Natural killer cell (primary cell): ENCODE data around the gene SOX4. TPM values are rescaled to one million over a fixed set of nuclear protein-coding genes. Genes with fewer than 3 reads are reported as not detected.

Source experiments
- ATAC-seq, 3 donors: fragments of 150-1000 bp in 2 of 3; fragments of 200-7000 bp in 1 of 3; cut with Tn5 transposase; 1 replicate in 1 of 3; 2 replicates in 2 of 3; pipeline ENCODE4 v1.10.0; 2021; ENCODE audit warnings: mild to moderate bottlenecking in 2 of 3, moderate library complexity in 2 of 3
- DNase-seq, 2 donors: peaks; one replicate each; pipeline versions ENCODE4 v3.0.0 to v3.0.0-alpha.2; 2013 to 2021; ENCODE audit warnings: mixed read lengths in 1 of 2
- H3K27ac ChIP-seq: one replicate; pipeline ENCODE4 v1.5.1; 2013; ENCODE audit warnings: mild to moderate bottlenecking, low read length
- H3K27me3 ChIP-seq: one replicate; pipeline ENCODE4 v1.6.1; 2013; ENCODE audit warnings: low read length; ENCODE audit not compliant: control insufficient read depth, insufficient read depth
- H3K36me3 ChIP-seq: one replicate; pipeline ENCODE4 v1.6.1; 2013; ENCODE audit warnings: low read length; ENCODE audit not compliant: control insufficient read depth, insufficient read depth
- H3K4me1 ChIP-seq: one replicate; pipeline ENCODE4 v1.6.1; 2013; ENCODE audit warnings: low read length; ENCODE audit not compliant: control insufficient read depth, insufficient read depth
- H3K4me3 ChIP-seq: one replicate; pipeline ENCODE4 v1.5.1; 2013; ENCODE audit warnings: low read length
- H3K9me3 ChIP-seq: one replicate; pipeline ENCODE4 v1.6.1; 2013; ENCODE audit warnings: low read length; ENCODE audit not compliant: control insufficient read depth, insufficient read depth
- H3K27ac Mint-ChIP-seq, 2 donors: one replicate each; pipeline ENCODE4 v1.8.0; 2022; ENCODE audit warnings: mild to moderate bottlenecking in 2 of 2, mixed read lengths in 2 of 2, moderate library complexity in 1 of 2
- H3K27me3 Mint-ChIP-seq, 2 donors: one replicate each; pipeline ENCODE4 v1.8.0; 2022; ENCODE audit warnings: low read depth in 2 of 2, mixed read lengths in 2 of 2
- H3K36me3 Mint-ChIP-seq: one replicate; pipeline ENCODE4 v1.8.0; 2022; ENCODE audit warnings: mixed read lengths
- H3K4me1 Mint-ChIP-seq, 2 donors: one replicate each; pipeline ENCODE4 v1.8.0; 2022; ENCODE audit warnings: mixed read lengths in 2 of 2
- H3K4me3 Mint-ChIP-seq: one replicate; pipeline ENCODE4 v1.8.0; 2022; ENCODE audit warnings: mild to moderate bottlenecking, moderate library complexity, mixed read lengths
- H3K9me3 Mint-ChIP-seq, 2 donors: one replicate each; pipeline ENCODE4 v1.8.0; 2022; ENCODE audit warnings: mixed read lengths in 2 of 2
- CTCF ChIP-seq: fragments of 200-600 bp; IDR thresholded peaks from one replicate; pipeline ENCODE4 v1.8.0; 2022; ENCODE audit warnings: antibody characterized with exemption
- WGBS: methylation state at CpG from one replicate; pipeline ENCODE4 v1.1.7; 2013; ENCODE audit warnings: missing lambda C conversion rate; ENCODE audit not compliant: insufficient coverage; 5-methylcytosine and 5-hydroxymethylcytosine counted together
- intact Hi-C: fragments of 100-400 bp; cut with micrococcal nuclease; formaldehyde crosslinking; loops from one replicate; pipeline ENCODE4 v1.14.2; 2022
- total RNA-seq, 4 donors: library from RNA; stranded (reverse); fragments of 120-200 nt in 1 of 4; gene quantifications; one replicate each; pipeline versions ENCODE4 v1.2.3 to v1.2.4, GENCODE V29; 2013 to 2022

The SOX4 gene
- total RNA-seq, 3 donors from 2014 or later (not counting 1 experiment from before 2014, with no cell fraction given), result 4.4 to 7.6 (median 6.4) TPM

DNA sequence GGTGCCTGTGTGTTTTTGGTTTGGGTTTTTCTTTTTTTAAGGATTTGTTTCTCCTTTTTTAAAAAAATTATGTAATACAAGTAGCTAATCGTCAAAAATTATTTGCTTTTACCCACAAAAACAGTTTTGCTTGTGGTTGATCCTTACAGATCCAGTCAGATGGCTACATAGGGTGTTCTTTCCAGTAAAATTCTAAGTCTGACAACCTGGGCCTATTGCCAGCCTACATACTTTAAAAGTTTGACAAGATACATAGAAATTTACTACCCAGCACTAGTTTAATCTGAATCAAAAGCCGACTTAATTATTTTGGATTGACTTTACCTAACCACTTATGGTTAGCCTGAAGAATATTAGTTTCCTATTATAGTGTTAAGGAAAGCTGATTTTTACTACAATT is 2.1 kb upstream of the SOX4 start:
- Mint-ChIP-seq H3K36me3 (no peaks in the 10 kb centered on the region), H3K4me3 (no peak overlapping the region), H3K9me3 (no peaks in the 10 kb centered on the region), H3K4me1 (peaks cover 13 to 24% of the 10 kb centered on the region in 2 donors), H3K27me3 (peaks cover 19 to 20% of the 10 kb centered on the region in 2 donors), H3K27ac (no peak overlapping the region)
- WGBS, result no CpG with 5 or more reads among the region's 2 CpGs
- Histone ChIP-seq H3K27me3 (peaks cover 6% of the 10 kb centered on the region), H3K27ac (no peak overlapping the region), H3K36me3 (no peaks in the 10 kb centered on the region), H3K9me3 (no peaks in the 10 kb centered on the region), H3K4me3 (no peak overlapping the region), H3K4me1 (peaks cover 42% of the 10 kb centered on the region)
- ATAC-seq, result no peak
- TF ChIP-seq CTCF, result no peak
- DNase-seq, result no peak
- intact Hi-C loops, result loop anchor here (5.0 to 10.0 kb wide), 3 partner anchors 333 to 1297 kb away; partner anchors contain the start of gene E2F3

DNA sequence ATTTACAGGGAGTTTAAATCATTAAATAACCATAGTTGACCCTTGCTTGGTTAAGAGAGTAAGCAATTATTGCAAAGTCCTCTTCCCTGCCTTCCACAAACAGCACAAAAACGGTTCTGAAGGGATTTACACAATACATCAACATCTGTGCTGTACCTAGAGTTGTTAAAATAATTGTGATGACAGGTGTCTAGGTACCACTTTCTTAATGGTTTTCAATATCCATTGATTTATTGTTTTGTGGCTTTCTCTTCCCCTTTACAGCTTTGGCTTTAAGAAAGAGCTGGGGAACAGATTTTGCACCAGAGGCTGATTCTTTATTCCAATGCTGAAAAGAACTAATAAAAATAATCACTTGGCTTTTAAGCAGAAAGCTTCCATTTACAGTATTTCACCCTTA is 598 bp upstream of the SOX4 start:
- intact Hi-C loops, result loop anchor here (5.0 to 10.0 kb wide), 3 partner anchors 332 to 1298 kb away; partner anchors contain the start of gene E2F3
- Histone ChIP-seq H3K27ac (no peak overlapping the region), H3K9me3 (no peaks in the 10 kb centered on the region), H3K4me3 (peak overlapping the region; percentile 47), H3K36me3 (no peaks in the 10 kb centered on the region), H3K27me3 (peaks cover 6% of the 10 kb centered on the region), H3K4me1 (peaks cover 35% of the 10 kb centered on the region)
- TF ChIP-seq CTCF, result no peak
- Mint-ChIP-seq H3K4me3 (no peak overlapping the region), H3K36me3 (no peaks in the 10 kb centered on the region), H3K9me3 (no peaks in the 10 kb centered on the region), H3K4me1 (peaks cover 23 to 30% of the 10 kb centered on the region in 2 donors), H3K27me3 (peaks cover 8 to 11% of the 10 kb centered on the region in 2 donors), H3K27ac (no peak overlapping the region)
- DNase-seq, result no peak
- no CpG with 5 or more reads among the region's 1 CpG for WGBS
- ATAC-seq, result no peak

DNA sequence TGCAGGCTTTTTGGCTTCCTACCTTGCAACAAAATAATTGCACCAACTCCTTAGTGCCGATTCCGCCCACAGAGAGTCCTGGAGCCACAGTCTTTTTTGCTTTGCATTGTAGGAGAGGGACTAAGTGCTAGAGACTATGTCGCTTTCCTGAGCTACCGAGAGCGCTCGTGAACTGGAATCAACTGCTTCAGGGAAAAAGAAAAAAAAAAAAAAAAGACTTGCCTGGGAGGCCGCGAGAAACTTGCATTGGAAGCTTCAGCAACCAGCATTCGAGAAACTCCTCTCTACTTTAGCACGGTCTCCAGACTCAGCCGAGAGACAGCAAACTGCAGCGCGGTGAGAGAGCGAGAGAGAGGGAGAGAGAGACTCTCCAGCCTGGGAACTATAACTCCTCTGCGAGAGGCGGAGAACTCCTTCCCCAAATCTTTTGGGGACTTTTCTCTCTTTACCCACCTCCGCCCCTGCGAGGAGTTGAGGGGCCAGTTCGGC is 420 bp downstream of the SOX4 start:
- peak in 1 of 2 donors; percentile 51 for DNase-seq
- H3K36me3 Mint-ChIP-seq, result no peaks in the 10 kb centered on the region
- H3K27me3 Mint-ChIP-seq, result peaks cover 2 to 8% of the 10 kb centered on the region in 2 donors
- TF ChIP-seq CTCF, result no peak
- H3K4me3 ChIP-seq, result peak overlapping the region; percentile 47
- H3K27ac ChIP-seq, result no peak overlapping the region
- no peak overlapping the region for H3K4me3 Mint-ChIP-seq
- no peaks in the 10 kb centered on the region for H3K9me3 ChIP-seq
- peaks cover 6% of the 10 kb centered on the region for H3K27me3 ChIP-seq
- ATAC-seq, result peak in 2 of 3 donors; percentile 20 to 47
- no peak overlapping the region for H3K27ac Mint-ChIP-seq
- intact Hi-C loops, result loop anchor here (5.0 to 10.0 kb wide), 3 partner anchors 331 to 1299 kb away; partner anchors contain the start of gene E2F3
- peaks cover 27% of the 10 kb centered on the region for H3K4me1 ChIP-seq
- 3% methylated on average over 15 of the region's 19 CpGs for WGBS
- no peaks in the 10 kb centered on the region for H3K36me3 ChIP-seq
- H3K9me3 Mint-ChIP-seq, result no peaks in the 10 kb centered on the region
- peaks cover 24 to 28% of the 10 kb centered on the region in 2 donors for H3K4me1 Mint-ChIP-seq
